ENCODE data around the gene FTCD. TPM values are rescaled to one million over a fixed set of nuclear protein-coding genes. Genes with fewer than 3 reads are reported as not detected.

Gene FTCD
- total RNA-seq, 1 donor = 0.36 TPM

DNA sequence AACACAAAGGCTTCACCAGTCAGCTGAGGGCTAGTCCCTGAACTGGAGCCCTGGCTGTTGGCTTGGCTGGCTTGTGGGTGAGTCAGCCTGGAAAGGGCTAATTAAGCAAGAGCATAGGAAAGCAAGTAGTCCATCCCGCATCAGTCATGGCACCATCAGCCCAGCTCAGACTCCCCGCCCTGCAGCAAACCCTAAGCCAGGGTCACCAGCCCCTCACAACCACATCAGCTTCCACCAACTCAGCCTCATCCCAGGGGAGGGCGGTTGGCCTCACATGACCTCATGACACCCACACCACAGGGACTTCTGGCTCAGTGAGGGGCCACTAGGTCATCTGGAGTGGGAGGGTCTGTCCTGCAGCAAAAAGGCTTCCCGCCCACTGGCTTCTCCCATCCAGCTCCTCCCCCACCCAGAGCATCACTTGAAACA lies 35.9 kb upstream of the FTCD start:
- Histone ChIP-seq H2AFZ (ENCODE audit: low read length) (no peak overlapping the region), H3K4me2 (ENCODE audit: insufficient read depth, low read length) (peak overlapping the region; percentile 6), H3K27ac (ENCODE audit: low read depth, low read length) (peak overlapping the region; percentile 49), H4K20me1 (ENCODE audit: insufficient read depth, low read length) (no peaks in the 10 kb centered on the region), H3K9me3 (ENCODE audit: low read depth, low read length) (no peaks in the 10 kb centered on the region), H3K27me3 (ENCODE audit: insufficient read depth, low read length) (no peaks in the 10 kb centered on the region), H3K4me3 (ENCODE audit: insufficient read depth, low read length) (no peak overlapping the region), H3K79me2 (ENCODE audit: insufficient read depth, low read length) (no peaks in the 10 kb centered on the region), H3K4me1 (ENCODE audit: insufficient read depth, low read length) (peaks cover 27% of the 10 kb centered on the region), H3K36me3 (ENCODE audit: insufficient read depth, low read length) (peaks cover 16% of the 10 kb centered on the region)
- TF ChIP-seq, protein P1, sequence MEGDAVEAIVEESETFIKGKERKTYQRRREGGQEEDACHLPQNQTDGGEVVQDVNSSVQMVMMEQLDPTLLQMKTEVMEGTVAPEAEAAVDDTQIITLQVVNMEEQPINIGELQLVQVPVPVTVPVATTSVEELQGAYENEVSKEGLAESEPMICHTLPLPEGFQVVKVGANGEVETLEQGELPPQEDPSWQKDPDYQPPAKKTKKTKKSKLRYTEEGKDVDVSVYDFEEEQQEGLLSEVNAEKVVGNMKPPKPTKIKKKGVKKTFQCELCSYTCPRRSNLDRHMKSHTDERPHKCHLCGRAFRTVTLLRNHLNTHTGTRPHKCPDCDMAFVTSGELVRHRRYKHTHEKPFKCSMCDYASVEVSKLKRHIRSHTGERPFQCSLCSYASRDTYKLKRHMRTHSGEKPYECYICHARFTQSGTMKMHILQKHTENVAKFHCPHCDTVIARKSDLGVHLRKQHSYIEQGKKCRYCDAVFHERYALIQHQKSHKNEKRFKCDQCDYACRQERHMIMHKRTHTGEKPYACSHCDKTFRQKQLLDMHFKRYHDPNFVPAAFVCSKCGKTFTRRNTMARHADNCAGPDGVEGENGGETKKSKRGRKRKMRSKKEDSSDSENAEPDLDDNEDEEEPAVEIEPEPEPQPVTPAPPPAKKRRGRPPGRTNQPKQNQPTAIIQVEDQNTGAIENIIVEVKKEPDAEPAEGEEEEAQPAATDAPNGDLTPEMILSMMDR (IDR thresholded peaks at IDR 0.05; ENCODE audit: extremely low read depth, low read depth, low read length) = no peak
- peak; percentile 98 for DNase-seq (ENCODE audit: insufficient read length, low spot score, missing footprints)

DNA sequence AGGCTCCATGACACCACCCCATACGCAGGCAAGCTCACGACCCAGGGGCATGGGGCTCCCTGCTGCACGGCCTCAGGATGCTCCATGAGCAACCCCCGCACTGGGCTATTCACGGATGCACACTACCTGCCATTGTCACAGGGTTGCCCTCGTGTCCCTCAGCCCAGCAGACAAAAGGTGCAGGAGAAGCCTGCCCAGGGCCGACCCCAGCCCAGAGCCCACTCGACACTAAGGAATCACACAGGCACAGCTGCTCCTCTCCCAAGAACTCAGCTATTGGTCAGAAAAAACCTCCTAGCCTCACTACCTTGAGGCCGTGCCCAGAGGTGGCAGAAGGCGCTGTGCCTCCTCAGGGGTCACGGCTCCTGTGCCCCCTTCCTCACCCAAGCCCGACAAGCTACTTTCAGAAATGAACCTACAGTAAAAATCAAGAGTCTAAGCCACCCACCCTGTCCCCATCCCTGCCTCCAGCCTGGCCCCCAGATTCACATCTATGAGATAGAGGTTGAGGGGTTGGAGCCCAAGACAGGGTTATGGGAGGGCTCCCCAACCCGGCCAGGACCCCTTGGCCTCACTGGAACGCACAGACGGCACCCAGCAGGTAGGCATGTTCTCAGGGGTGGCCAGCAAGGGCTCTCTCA lies 35.2 kb upstream of the FTCD start:
- Histone ChIP-seq H3K27ac (ENCODE audit: low read depth, low read length) (peak overlapping the region; percentile 49), H3K79me2 (ENCODE audit: insufficient read depth, low read length) (no peaks in the 10 kb centered on the region), H4K20me1 (ENCODE audit: insufficient read depth, low read length) (no peaks in the 10 kb centered on the region), H3K9me3 (ENCODE audit: low read depth, low read length) (no peaks in the 10 kb centered on the region), H3K4me1 (ENCODE audit: insufficient read depth, low read length) (peaks cover 27% of the 10 kb centered on the region), H3K36me3 (ENCODE audit: insufficient read depth, low read length) (peaks cover 14% of the 10 kb centered on the region), H3K27me3 (ENCODE audit: insufficient read depth, low read length) (no peaks in the 10 kb centered on the region), H3K4me2 (ENCODE audit: insufficient read depth, low read length) (peak overlapping the region; percentile 6), H2AFZ (ENCODE audit: low read length) (no peak overlapping the region), H3K4me3 (ENCODE audit: insufficient read depth, low read length) (no peak overlapping the region)
- DNase-seq (ENCODE audit: insufficient read length, low spot score, missing footprints) = no peak
- TF ChIP-seq, protein P1 (IDR thresholded peaks at IDR 0.05; ENCODE audit: extremely low read depth, low read depth, low read length) = no peak

DNA sequence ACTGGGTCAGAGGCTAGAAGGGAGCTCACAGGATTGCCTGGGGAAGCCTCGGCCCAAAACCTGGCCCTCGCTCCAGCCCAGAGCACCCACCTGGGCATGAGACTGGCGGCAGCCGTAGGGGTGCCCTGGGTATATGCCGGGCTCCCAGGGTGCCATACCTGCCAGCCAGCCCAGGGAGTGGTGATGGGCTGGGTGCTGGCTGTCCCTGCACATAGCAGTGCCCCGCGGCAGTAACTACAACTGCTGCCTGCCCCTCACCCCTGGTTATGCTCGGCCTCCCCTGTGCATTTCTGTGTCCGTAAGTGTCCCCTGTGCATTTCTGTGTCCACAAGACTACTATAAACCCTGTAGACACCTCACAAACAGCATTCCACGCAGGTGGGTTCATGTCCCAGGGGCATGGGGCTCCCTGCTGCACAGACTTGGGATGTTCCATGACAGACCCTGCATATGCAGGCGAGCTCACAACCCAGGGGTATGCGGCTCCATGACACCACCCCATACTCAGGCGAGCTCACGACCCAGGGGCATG lies 34.6 kb upstream of the FTCD start:
- no peak overlapping the region for H3K4me3 ChIP-seq (ENCODE audit: insufficient read depth, low read length)
- no peaks in the 10 kb centered on the region for H3K27me3 ChIP-seq (ENCODE audit: insufficient read depth, low read length)
- H2AFZ ChIP-seq (ENCODE audit: low read length) = no peak overlapping the region
- peak; percentile 27 for DNase-seq (ENCODE audit: insufficient read length, low spot score, missing footprints)
- H3K79me2 ChIP-seq (ENCODE audit: insufficient read depth, low read length) = no peaks in the 10 kb centered on the region
- H4K20me1 ChIP-seq (ENCODE audit: insufficient read depth, low read length) = no peaks in the 10 kb centered on the region
- H3K4me2 ChIP-seq (ENCODE audit: insufficient read depth, low read length) = no peak overlapping the region
- no peak overlapping the region for H3K27ac ChIP-seq (ENCODE audit: low read depth, low read length)
- TF ChIP-seq, protein P1 (IDR thresholded peaks at IDR 0.05; ENCODE audit: extremely low read depth, low read depth, low read length) = no peak
- peaks cover 14% of the 10 kb centered on the region for H3K36me3 ChIP-seq (ENCODE audit: insufficient read depth, low read length)
- no peaks in the 10 kb centered on the region for H3K9me3 ChIP-seq (ENCODE audit: low read depth, low read length)
- peaks cover 27% of the 10 kb centered on the region for H3K4me1 ChIP-seq (ENCODE audit: insufficient read depth, low read length)

DNA sequence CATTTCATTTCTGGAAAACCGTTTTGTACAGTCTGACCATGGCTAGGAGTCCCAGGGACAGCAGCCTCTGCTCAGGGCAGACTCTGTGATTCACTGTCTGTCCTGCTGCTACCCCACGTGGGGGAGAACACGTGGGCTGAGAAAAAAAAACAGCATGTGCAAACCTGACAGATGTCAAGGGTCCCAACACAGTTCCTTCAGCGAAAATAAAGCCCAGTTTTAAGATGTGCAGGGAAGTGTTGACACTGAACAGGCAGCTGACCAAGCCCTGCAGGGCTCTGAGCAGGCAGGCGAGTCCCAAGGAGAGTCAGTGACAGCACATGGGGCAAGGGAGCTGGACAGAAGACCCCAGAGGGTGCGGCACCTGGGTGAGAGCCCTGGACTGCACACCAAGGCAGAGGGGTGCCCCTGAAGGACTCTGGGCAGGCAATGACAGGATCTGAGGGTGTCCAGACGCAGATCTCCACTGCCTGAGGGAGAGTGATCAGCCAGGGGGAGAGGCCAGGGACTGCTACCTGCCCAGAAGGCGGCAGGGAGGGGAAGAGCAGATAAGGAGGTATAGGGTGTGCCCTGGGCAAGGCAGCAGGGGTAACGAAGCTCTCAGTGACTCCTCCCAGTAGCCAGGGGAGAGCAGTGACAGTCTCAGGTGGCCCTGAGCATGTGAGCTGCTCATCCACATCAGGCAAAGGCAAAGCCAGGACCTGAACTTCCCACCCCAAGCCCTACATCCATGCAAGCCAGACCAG lies 34.0 kb upstream of the FTCD start:
- H3K9me3 ChIP-seq (ENCODE audit: low read depth, low read length) = no peaks in the 10 kb centered on the region
- peaks cover 27% of the 10 kb centered on the region for H3K4me1 ChIP-seq (ENCODE audit: insufficient read depth, low read length)
- TF ChIP-seq, protein P1 (IDR thresholded peaks at IDR 0.05; ENCODE audit: extremely low read depth, low read depth, low read length) = no peak
- peak overlapping the region; percentile 39 for H3K4me2 ChIP-seq (ENCODE audit: insufficient read depth, low read length)
- peak; percentile 96 for DNase-seq (ENCODE audit: insufficient read length, low spot score, missing footprints)
- no peaks in the 10 kb centered on the region for H3K27me3 ChIP-seq (ENCODE audit: insufficient read depth, low read length)
- no peaks in the 10 kb centered on the region for H3K79me2 ChIP-seq (ENCODE audit: insufficient read depth, low read length)
- no peak overlapping the region for H2AFZ ChIP-seq (ENCODE audit: low read length)
- H3K27ac ChIP-seq (ENCODE audit: low read depth, low read length) = no peak overlapping the region
- peaks cover 14% of the 10 kb centered on the region for H3K36me3 ChIP-seq (ENCODE audit: insufficient read depth, low read length)
- no peak overlapping the region for H3K4me3 ChIP-seq (ENCODE audit: insufficient read depth, low read length)
- H4K20me1 ChIP-seq (ENCODE audit: insufficient read depth, low read length) = no peaks in the 10 kb centered on the region
